MG63 (cell line): ENCODE data around the gene INKA1. TPM values are rescaled to one million over a fixed set of nuclear protein-coding genes. Genes with fewer than 3 reads are reported as not detected.
"Not testable (repeated sequence)": the region's sequence is repeated elsewhere in the genome, so short reads cannot be mapped to it uniquely, and the experiment has no call there.

Source experiments
- DNase-seq: peaks from one replicate; pipeline ENCODE4 v3.0.0-alpha.2; 2020
- H3K27me3 ChIP-seq: fragments of 250-450 bp; sonication (Bioruptor Pico); 2 replicates; pipeline ENCODE4 v1.5.1; 2020; ENCODE audit warnings: mild to moderate bottlenecking, moderate library complexity
- H3K36me3 ChIP-seq: fragments of 250-450 bp; sonication (Bioruptor Pico); 2 replicates; pipeline ENCODE4 v1.5.1; 2020; ENCODE audit warnings: mild to moderate bottlenecking, moderate library complexity
- H3K4me3 ChIP-seq: fragments of 250-450 bp; sonication (Bioruptor Pico); 2 replicates; pipeline ENCODE4 v1.5.1; 2020; ENCODE audit warnings: mild to moderate bottlenecking, moderate library complexity
- H3K9me3 ChIP-seq: fragments of 250-450 bp; sonication (Bioruptor Pico); 2 replicates; pipeline ENCODE4 v1.5.1; 2020; ENCODE audit warnings: mild to moderate bottlenecking, moderate library complexity
- total RNA-seq: library from RNA; depleted of rRNA; stranded (reverse); fragments of >200 nt; shearing (Covaris generic); gene quantifications from 2 replicates; pipeline ENCODE4 v1.2.3, GENCODE V29; 2014; ENCODE audit warnings: low replicate concordance

INKA1 gene
- total RNA-seq, 1 experiment from 2014 or later: 3.2 TPM

- Histone ChIP-seq H3K9me3 (no peaks in the 10 kb centered on the region), H3K36me3 (no peaks in the 10 kb centered on the region), H3K27me3 (no peaks in the 10 kb centered on the region), H3K4me3 (no peak within 1 kb of the TSS)
- DNase-seq: peak; percentile 81
Observed at GRCh38 chr3:49799761-49800160, 3.3 kb upstream of the INKA1 start, which contains the start of gene CDHR4. Gene CDHR4, minus strand, starts transcription at chr3:49799873. Its CDS starts 61 bp downstream, at chr3:49799812.

- Histone ChIP-seq H3K4me3 (no peak overlapping the region), H3K27me3 (no peaks in the 10 kb centered on the region), H3K36me3 (no peaks in the 10 kb centered on the region; the same call in 1 of the 2 replicates), H3K9me3 (no peaks in the 10 kb centered on the region)
- DNase-seq: no peak
Observed at GRCh38 chr3:49801160-49801559, 1.9 kb upstream of the INKA1 start.

GRCh38 chr3:49803465-49804140 is 542 bp downstream of the INKA1 start:
- H3K4me3 ChIP-seq: peak overlapping the region; percentile 79
- peak; percentile 33 for DNase-seq

GRCh38 chr3:49804141-49805041 is 1.3 kb downstream of the INKA1 start:
- no peaks in the 10 kb centered on the region for H3K27me3 ChIP-seq
- no peaks in the 10 kb centered on the region for H3K9me3 ChIP-seq
- H3K36me3 ChIP-seq: no peaks in the 10 kb centered on the region; the same call in 1 of the 2 replicates
- H3K4me3 ChIP-seq: peak overlapping the region; percentile 79
- DNase-seq: no peak

More at GRCh38 chr3:49803465-49804140, 542 bp downstream of the INKA1 start:
- no peaks in the 10 kb centered on the region for H3K27me3 ChIP-seq
- H3K36me3 ChIP-seq: no peaks in the 10 kb centered on the region; the same call in 1 of the 2 replicates
- no peaks in the 10 kb centered on the region for H3K9me3 ChIP-seq

- Histone ChIP-seq H3K36me3 (no peaks in the 10 kb centered on the region; the same call in 1 of the 2 replicates), H3K9me3 (no peaks in the 10 kb centered on the region), H3K27me3 (no peaks in the 10 kb centered on the region), H3K4me3 (no peak overlapping the region)
- DNase-seq: peak; percentile 75
Observed at GRCh38 chr3:49805367-49805782, 2.3 kb downstream of the INKA1 start.

GRCh38 chr3:49805897-49806701 is 3.0 kb downstream of the INKA1 start:
- no peak for DNase-seq
- Histone ChIP-seq H3K9me3 (no peaks in the 10 kb centered on the region), H3K27me3 (no peaks in the 10 kb centered on the region), H3K4me3 (no peak overlapping the region), H3K36me3 (no peaks in the 10 kb centered on the region; the same call in 1 of the 2 replicates)

GRCh38 chr3:49806850-49807249 is 3.8 kb downstream of the INKA1 start:
- no peaks in the 10 kb centered on the region for H3K9me3 ChIP-seq
- no peaks in the 10 kb centered on the region for H3K27me3 ChIP-seq
- no peak overlapping the region for H3K4me3 ChIP-seq
- no peak for DNase-seq
- no peaks in the 10 kb centered on the region; the same call in 1 of the 2 replicates for H3K36me3 ChIP-seq

- DNase-seq: no peak
- Histone ChIP-seq H3K4me3 (no peak overlapping the region), H3K36me3 (no peaks in the 10 kb centered on the region; the same call in 1 of the 2 replicates), H3K27me3 (no peaks in the 10 kb centered on the region), H3K9me3 (no peaks in the 10 kb centered on the region)
Observed at GRCh38 chr3:49807431-49808114, 4.5 kb downstream of the INKA1 start.

GRCh38 chr3:49812916-49813496 is 9.9 kb downstream of the INKA1 start:
- DNase-seq: no peak
- Histone ChIP-seq H3K36me3 (no peaks in the 10 kb centered on the region), H3K9me3 (no peaks in the 10 kb centered on the region), H3K4me3 (peak overlapping the region; percentile 46), H3K27me3 (no peaks in the 10 kb centered on the region)

- peak; percentile 61 for DNase-seq
- Histone ChIP-seq H3K9me3 (no peaks in the 10 kb centered on the region), H3K36me3 (no peaks in the 10 kb centered on the region), H3K4me3 (peak within 1 kb of the TSS; percentile 46), H3K27me3 (no peaks in the 10 kb centered on the region)
Observed at GRCh38 chr3:49813497-49814174, 10.6 kb downstream of the INKA1 start, which contains the start of gene UBA7. Gene UBA7, minus strand, starts transcription at chr3:49813953. Its CDS starts 166 bp downstream, at chr3:49813787.

GRCh38 chr3:49823131-49823530 is 20.1 kb downstream of the INKA1 start:
- not testable (repeated sequence) for H3K9me3 ChIP-seq, H3K36me3 ChIP-seq, DNase-seq, H3K4me3 ChIP-seq, H3K27me3 ChIP-seq

- no peaks in the 10 kb centered on the region for H3K36me3 ChIP-seq
- H3K9me3 ChIP-seq: no peaks in the 10 kb centered on the region
- H3K27me3 ChIP-seq: no peaks in the 10 kb centered on the region
- DNase-seq: no peak
- H3K4me3 ChIP-seq: no peak overlapping the region
Observed at GRCh38 chr3:49826016-49826415, 23.0 kb downstream of the INKA1 start.

GRCh38 chr3:49831341-49831740 is 28.3 kb downstream of the INKA1 start:
- no peak overlapping the region for H3K4me3 ChIP-seq
- no peak for DNase-seq
- no peaks in the 10 kb centered on the region for H3K9me3 ChIP-seq
- H3K36me3 ChIP-seq: peaks cover 3% of the 10 kb centered on the region
- no peaks in the 10 kb centered on the region for H3K27me3 ChIP-seq

- H3K4me3 ChIP-seq: no peak overlapping the region
- no peaks in the 10 kb centered on the region for H3K27me3 ChIP-seq
- DNase-seq: peak; percentile 42
- H3K36me3 ChIP-seq: peaks cover 3% of the 10 kb centered on the region
- H3K9me3 ChIP-seq: no peaks in the 10 kb centered on the region
Observed at GRCh38 chr3:49839193-49839809, 36.2 kb downstream of the INKA1 start.

- no peaks in the 10 kb centered on the region for H3K27me3 ChIP-seq
- DNase-seq: no peak
- no peaks in the 10 kb centered on the region for H3K9me3 ChIP-seq
- H3K4me3 ChIP-seq: no peak overlapping the region
- H3K36me3 ChIP-seq: no peaks in the 10 kb centered on the region; the same call in none of the 2 replicates
Observed at GRCh38 chr3:49840388-49840787, 37.3 kb downstream of the INKA1 start.
